ENCODE data around the gene GPR141.

The GPR141 gene

GRCh38 chr7:37786741-37787569, 103.4 kb downstream of the GPR141 start:
- DNase-seq = no peak

All from activated CD4-positive, alpha-beta T cell treated with anti-CD3 and anti-CD28 coated beads, Interleukin-2, amount 50 U/mL, for 48 hours (primary cell).